GM19025 (cell line): Measurements from ENCODE around the gene TIE1.
A peak's percentile ranks its signal among the peaks of the same experiment; 100 is the strongest.

Experiments used
- ATAC-seq: cut with Tn5 transposase; IDR thresholded peaks from one replicate; pipeline ENCODE4 v1.9.1; 2021; ENCODE audit warnings: mild to moderate bottlenecking, low read depth, moderate library complexity; ENCODE audit not compliant: unreplicated experiment

The TIE1 gene

GRCh38 chr1:43329995-43330751, 29.4 kb downstream of the TIE1 start:
- no peak for ATAC-seq

GRCh38 chr1:43331688-43332087, 30.9 kb downstream of the TIE1 start:
- ATAC-seq, result no peak

GRCh38 chr1:43334453-43335205, 33.8 kb downstream of the TIE1 start:
- ATAC-seq, result no peak

GRCh38 chr1:43337588-43337987, 36.8 kb downstream of the TIE1 start, which contains the start of gene MPL:
MPL (plus strand) TSS chr1:43337818; CDS start chr1:43337849, 31 bp downstream.
- ATAC-seq, result no peak

GRCh38 chr1:43338001-43338400, 37.2 kb downstream of the TIE1 start:
- ATAC-seq, result no peak

GRCh38 chr1:43339584-43340232, 38.9 kb downstream of the TIE1 start:
- no peak for ATAC-seq

GRCh38 chr1:43340559-43340958, 39.8 kb downstream of the TIE1 start:
- no peak for ATAC-seq

GRCh38 chr1:43344267-43344850, 43.6 kb downstream of the TIE1 start:
- ATAC-seq, result no peak

- no peak for ATAC-seq
Measured at GRCh38 chr1:43345120-43345519, 44.3 kb downstream of the TIE1 start.

- ATAC-seq, result no peak
Measured at GRCh38 chr1:43346636-43347035, 45.9 kb downstream of the TIE1 start.

- ATAC-seq, result no peak
Measured at GRCh38 chr1:43348343-43348808, 47.6 kb downstream of the TIE1 start.

GRCh38 chr1:43348809-43349593, 48.2 kb downstream of the TIE1 start:
- ATAC-seq, result peak; percentile 78

- no peak for ATAC-seq
Measured at GRCh38 chr1:43349594-43350306, 49.0 kb downstream of the TIE1 start.

- ATAC-seq, result no peak
Measured at GRCh38 chr1:43350976-43351375, 50.2 kb downstream of the TIE1 start.

- ATAC-seq, result no peak
Measured at GRCh38 chr1:43351421-43352350, 50.9 kb downstream of the TIE1 start.

- no peak for ATAC-seq
Measured at GRCh38 chr1:43352351-43352705, 51.5 kb downstream of the TIE1 start.

GRCh38 chr1:43352881-43353280, 52.1 kb downstream of the TIE1 start:
- ATAC-seq, result no peak

GRCh38 chr1:43354471-43354870, 53.7 kb downstream of the TIE1 start:
- no peak for ATAC-seq
